Upper lobe of left lung (tissue), 4 donors: ENCODE measurements around the gene ZMIZ2.

Experiments
- EP300 ChIP-seq, 4 donors: sonication (generic); formaldehyde crosslinking; IDR thresholded peaks; one replicate each; pipeline ENCODE4 v1.5.1; 2017; ENCODE audit warnings: antibody characterized with exemption in 4 of 4, control low read depth in 2 of 4
- POLR2A ChIP-seq, 4 donors: fragments of 450-650 bp; IDR thresholded peaks; one replicate each; pipeline ENCODE4 v1.5.1; 2016 to 2017; ENCODE audit warnings: antibody characterized with exemption in 4 of 4, mild to moderate bottlenecking in 2 of 4

GRCh38 chr7:44769776-44770294 lies 21.2 kb downstream of the ZMIZ2 start:
- no peak for TF ChIP-seq EP300 (IDR thresholded peaks at IDR 0.05)
- peak in 1 of 4 donors; percentile 10 for TF ChIP-seq POLR2A (IDR thresholded peaks at IDR 0.05)
